SK-N-SH treated with all-trans-retinoic acid at 6 μM for 48 hours (cell line): ENCODE results near the gene TMEM269.

Source experiments
- ATAC-seq: fragments of 200-7000 bp; cut with Tn5 transposase; 3 replicates; pipeline ENCODE4 v1.9.1; 2020; ENCODE audit warnings: mild to moderate bottlenecking, moderate library complexity
- ARNTL ChIP-seq: fragments of 450-650 bp; formaldehyde crosslinking; IDR thresholded peaks from 2 replicates; pipeline ENCODE4 v1.5.0; 2020; ENCODE audit warnings: low read depth, mild to moderate bottlenecking, moderate library complexity, borderline replicate concordance
- BACH2 ChIP-seq: fragments of 250-450 bp; sonication (Bioruptor Pico); IDR thresholded peaks from 2 replicates; pipeline ENCODE4 v1.9.0; 2021; ENCODE audit warnings: mild to moderate bottlenecking, borderline replicate concordance
- CSDC2 ChIP-seq: fragments of 250-450 bp; sonication (Bioruptor Pico); IDR thresholded peaks from 2 replicates; pipeline ENCODE4 v1.5.0; 2020; ENCODE audit warnings: mild to moderate bottlenecking, moderate library complexity
- ESRRG ChIP-seq: fragments of 250-450 bp; sonication (Bioruptor Pico); IDR thresholded peaks from 2 replicates; pipeline ENCODE4 v1.6.1; 2021; ENCODE audit warnings: mild to moderate bottlenecking
- GLIS3 ChIP-seq: fragments of 250-450 bp; sonication (Bioruptor Pico); IDR thresholded peaks from 2 replicates; pipeline ENCODE4 v1.5.0; 2020; ENCODE audit warnings: mild to moderate bottlenecking, moderate library complexity
- ISL1 ChIP-seq: fragments of 250-450 bp; sonication (Bioruptor Pico); IDR thresholded peaks from 2 replicates; pipeline ENCODE4 v2.1.2; 2022; ENCODE audit warnings: mild to moderate bottlenecking, moderate library complexity
- OSR1 ChIP-seq: fragments of 250-450 bp; sonication (Bioruptor Pico); IDR thresholded peaks from 2 replicates; pipeline ENCODE4 v1.8.0; 2022; ENCODE audit warnings: moderate library complexity, mild to moderate bottlenecking, inconsistent platforms
- RARB ChIP-seq: fragments of 250-450 bp; sonication (Bioruptor Pico); IDR thresholded peaks from 2 replicates; pipeline ENCODE4 v1.8.0; 2021; ENCODE audit warnings: mild to moderate bottlenecking, moderate library complexity
- SNAI2 ChIP-seq: fragments of 250-450 bp; sonication (Bioruptor Pico); IDR thresholded peaks from 2 replicates; pipeline ENCODE4 v1.5.0; 2020; ENCODE audit warnings: mild to moderate bottlenecking, moderate library complexity
- TCF4 ChIP-seq: fragments of 250-450 bp; sonication (Bioruptor Pico); IDR thresholded peaks from 2 replicates; pipeline ENCODE4 v1.8.0; 2021; ENCODE audit warnings: mild to moderate bottlenecking, moderate library complexity, borderline replicate concordance
- TOX ChIP-seq: fragments of 250-450 bp; sonication (Bioruptor Pico); IDR thresholded peaks from 2 replicates; pipeline ENCODE4 v1.8.0; 2021; ENCODE audit warnings: mild to moderate bottlenecking, moderate library complexity, borderline replicate concordance
- ZC3H10 ChIP-seq: fragments of 250-450 bp; sonication (Bioruptor Pico); IDR thresholded peaks from 2 replicates; pipeline ENCODE4 v1.5.1; 2021; ENCODE audit warnings: mild to moderate bottlenecking, moderate library complexity
- ZFP30 ChIP-seq: fragments of 450-650 bp; formaldehyde crosslinking; IDR thresholded peaks from 2 replicates; pipeline ENCODE4 v1.5.0; 2022; ENCODE audit warnings: mild to moderate bottlenecking, moderate library complexity
- ZNF565 ChIP-seq: fragments of 450-650 bp; formaldehyde crosslinking; conservative IDR thresholded peaks from 2 replicates; pipeline ENCODE4 v1.5.0; 2020; ENCODE audit warnings: low read depth, mild to moderate bottlenecking, moderate library complexity
- ZNF70 ChIP-seq: fragments of 450-650 bp; formaldehyde crosslinking; IDR thresholded peaks from 2 replicates; pipeline ENCODE4 v1.5.0; 2020; ENCODE audit warnings: mild to moderate bottlenecking, moderate library complexity
- TF ChIP-seq, protein P1 (sequence below): fragments of 250-450 bp; sonication (Bioruptor Pico); IDR thresholded peaks from 2 replicates; pipeline ENCODE4 v1.8.0; 2021; ENCODE audit warnings: low read depth, mild to moderate bottlenecking, moderate library complexity, borderline replicate concordance
- TF ChIP-seq, protein P2 (sequence below): fragments of 250-450 bp; sonication (Bioruptor Pico); IDR thresholded peaks from 2 replicates; pipeline ENCODE4 v1.5.0; 2020; ENCODE audit warnings: mild to moderate bottlenecking, moderate library complexity
- TF ChIP-seq, protein P3 (sequence below): fragments of 250-450 bp; sonication (Bioruptor Pico); IDR thresholded peaks from 2 replicates; pipeline ENCODE4 v1.8.0; 2020; ENCODE audit warnings: mild to moderate bottlenecking, moderate library complexity, borderline replicate concordance
- TF ChIP-seq, protein P4 (sequence below): fragments of 250-450 bp; sonication (Bioruptor Pico); IDR thresholded peaks from 2 replicates; pipeline ENCODE4 v1.5.1; 2021; ENCODE audit warnings: mild to moderate bottlenecking, moderate library complexity
- TF ChIP-seq, protein P5 (sequence below): fragments of 250-450 bp; sonication (Bioruptor Pico); IDR thresholded peaks from 2 replicates; pipeline ENCODE4 v1.5.1; 2020; ENCODE audit warnings: low read depth, mild to moderate bottlenecking, moderate library complexity

The TMEM269 gene

DNA sequence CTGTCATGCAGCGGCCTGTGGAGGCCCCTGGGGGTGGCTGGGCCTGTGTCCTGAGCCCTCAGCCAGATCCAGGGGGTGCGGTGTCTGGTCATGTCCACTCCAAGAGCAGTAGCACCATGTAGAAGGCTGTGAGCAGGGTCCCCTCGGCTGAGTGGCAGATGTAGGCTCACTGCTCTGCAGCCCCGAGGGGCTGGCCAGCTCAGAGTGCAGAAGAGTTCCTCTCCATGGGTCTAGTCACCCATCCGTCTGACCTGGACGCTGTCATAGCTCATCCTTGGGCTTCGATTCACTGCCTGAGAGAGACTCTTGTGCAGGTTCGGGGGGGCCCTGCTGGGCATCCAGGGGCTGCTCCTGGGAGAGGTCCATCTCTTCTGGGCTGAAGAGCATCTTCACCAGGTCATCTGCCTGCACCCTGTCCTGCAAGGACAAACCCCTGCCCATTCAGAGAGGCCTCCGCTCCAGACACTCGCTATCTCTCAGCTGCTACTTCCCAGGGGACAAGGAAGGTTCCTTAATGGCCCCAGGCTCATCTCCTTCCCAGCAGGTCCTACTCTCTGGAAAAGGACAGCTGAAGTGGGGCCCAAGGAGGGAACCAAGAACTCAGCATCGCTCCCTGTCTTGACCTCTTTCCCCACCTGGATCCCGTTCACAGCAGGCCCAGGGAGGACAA is 38.2 kb upstream of the TMEM269 start:
- ATAC-seq: no peak
- TF ChIP-seq, protein P1, sequence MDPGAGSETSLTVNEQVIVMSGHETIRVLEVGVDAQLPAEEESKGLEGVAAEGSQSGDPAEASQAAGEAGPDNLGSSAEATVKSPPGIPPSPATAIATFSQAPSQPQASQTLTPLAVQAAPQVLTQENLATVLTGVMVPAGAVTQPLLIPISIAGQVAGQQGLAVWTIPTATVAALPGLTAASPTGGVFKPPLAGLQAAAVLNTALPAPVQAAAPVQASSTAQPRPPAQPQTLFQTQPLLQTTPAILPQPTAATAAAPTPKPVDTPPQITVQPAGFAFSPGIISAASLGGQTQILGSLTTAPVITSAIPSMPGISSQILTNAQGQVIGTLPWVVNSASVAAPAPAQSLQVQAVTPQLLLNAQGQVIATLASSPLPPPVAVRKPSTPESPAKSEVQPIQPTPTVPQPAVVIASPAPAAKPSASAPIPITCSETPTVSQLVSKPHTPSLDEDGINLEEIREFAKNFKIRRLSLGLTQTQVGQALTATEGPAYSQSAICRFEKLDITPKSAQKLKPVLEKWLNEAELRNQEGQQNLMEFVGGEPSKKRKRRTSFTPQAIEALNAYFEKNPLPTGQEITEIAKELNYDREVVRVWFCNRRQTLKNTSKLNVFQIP (CRISPR knock-in tag): no peak
- TF ChIP-seq ZNF565 (no peak), SNAI2 (CRISPR knock-in tag) (no peak), TCF4 (CRISPR knock-in tag) (no peak), OSR1 (CRISPR knock-in tag) (no peak), BACH2 (CRISPR knock-in tag) (no peak), ZC3H10 (no peak), ZFP30 (no peak), TOX (CRISPR knock-in tag) (no peak), GLIS3 (CRISPR knock-in tag) (no peak), ZNF70 (CRISPR knock-in tag) (no peak), RARB (CRISPR knock-in tag) (no peak), ISL1 (no peak), ESRRG (CRISPR knock-in tag) (no peak)
- TF ChIP-seq, protein P2, sequence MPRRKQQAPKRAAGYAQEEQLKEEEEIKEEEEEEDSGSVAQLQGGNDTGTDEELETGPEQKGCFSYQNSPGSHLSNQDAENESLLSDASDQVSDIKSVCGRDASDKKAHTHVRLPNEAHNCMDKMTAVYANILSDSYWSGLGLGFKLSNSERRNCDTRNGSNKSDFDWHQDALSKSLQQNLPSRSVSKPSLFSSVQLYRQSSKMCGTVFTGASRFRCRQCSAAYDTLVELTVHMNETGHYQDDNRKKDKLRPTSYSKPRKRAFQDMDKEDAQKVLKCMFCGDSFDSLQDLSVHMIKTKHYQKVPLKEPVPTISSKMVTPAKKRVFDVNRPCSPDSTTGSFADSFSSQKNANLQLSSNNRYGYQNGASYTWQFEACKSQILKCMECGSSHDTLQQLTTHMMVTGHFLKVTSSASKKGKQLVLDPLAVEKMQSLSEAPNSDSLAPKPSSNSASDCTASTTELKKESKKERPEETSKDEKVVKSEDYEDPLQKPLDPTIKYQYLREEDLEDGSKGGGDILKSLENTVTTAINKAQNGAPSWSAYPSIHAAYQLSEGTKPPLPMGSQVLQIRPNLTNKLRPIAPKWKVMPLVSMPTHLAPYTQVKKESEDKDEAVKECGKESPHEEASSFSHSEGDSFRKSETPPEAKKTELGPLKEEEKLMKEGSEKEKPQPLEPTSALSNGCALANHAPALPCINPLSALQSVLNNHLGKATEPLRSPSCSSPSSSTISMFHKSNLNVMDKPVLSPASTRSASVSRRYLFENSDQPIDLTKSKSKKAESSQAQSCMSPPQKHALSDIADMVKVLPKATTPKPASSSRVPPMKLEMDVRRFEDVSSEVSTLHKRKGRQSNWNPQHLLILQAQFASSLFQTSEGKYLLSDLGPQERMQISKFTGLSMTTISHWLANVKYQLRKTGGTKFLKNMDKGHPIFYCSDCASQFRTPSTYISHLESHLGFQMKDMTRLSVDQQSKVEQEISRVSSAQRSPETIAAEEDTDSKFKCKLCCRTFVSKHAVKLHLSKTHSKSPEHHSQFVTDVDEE (CRISPR knock-in tag): no peak
- TF ChIP-seq, protein P3, sequence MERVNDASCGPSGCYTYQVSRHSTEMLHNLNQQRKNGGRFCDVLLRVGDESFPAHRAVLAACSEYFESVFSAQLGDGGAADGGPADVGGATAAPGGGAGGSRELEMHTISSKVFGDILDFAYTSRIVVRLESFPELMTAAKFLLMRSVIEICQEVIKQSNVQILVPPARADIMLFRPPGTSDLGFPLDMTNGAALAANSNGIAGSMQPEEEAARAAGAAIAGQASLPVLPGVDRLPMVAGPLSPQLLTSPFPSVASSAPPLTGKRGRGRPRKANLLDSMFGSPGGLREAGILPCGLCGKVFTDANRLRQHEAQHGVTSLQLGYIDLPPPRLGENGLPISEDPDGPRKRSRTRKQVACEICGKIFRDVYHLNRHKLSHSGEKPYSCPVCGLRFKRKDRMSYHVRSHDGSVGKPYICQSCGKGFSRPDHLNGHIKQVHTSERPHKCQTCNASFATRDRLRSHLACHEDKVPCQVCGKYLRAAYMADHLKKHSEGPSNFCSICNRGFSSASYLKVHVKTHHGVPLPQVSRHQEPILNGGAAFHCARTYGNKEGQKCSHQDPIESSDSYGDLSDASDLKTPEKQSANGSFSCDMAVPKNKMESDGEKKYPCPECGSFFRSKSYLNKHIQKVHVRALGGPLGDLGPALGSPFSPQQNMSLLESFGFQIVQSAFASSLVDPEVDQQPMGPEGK (CRISPR knock-in tag): no peak
- TF ChIP-seq, protein P4, sequence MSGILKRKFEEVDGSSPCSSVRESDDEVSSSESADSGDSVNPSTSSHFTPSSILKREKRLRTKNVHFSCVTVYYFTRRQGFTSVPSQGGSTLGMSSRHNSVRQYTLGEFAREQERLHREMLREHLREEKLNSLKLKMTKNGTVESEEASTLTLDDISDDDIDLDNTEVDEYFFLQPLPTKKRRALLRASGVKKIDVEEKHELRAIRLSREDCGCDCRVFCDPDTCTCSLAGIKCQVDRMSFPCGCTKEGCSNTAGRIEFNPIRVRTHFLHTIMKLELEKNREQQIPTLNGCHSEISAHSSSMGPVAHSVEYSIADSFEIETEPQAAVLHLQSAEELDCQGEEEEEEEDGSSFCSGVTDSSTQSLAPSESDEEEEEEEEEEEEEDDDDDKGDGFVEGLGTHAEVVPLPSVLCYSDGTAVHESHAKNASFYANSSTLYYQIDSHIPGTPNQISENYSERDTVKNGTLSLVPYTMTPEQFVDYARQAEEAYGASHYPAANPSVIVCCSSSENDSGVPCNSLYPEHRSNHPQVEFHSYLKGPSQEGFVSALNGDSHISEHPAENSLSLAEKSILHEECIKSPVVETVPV (CRISPR knock-in tag): no peak
- TF ChIP-seq, protein P5, sequence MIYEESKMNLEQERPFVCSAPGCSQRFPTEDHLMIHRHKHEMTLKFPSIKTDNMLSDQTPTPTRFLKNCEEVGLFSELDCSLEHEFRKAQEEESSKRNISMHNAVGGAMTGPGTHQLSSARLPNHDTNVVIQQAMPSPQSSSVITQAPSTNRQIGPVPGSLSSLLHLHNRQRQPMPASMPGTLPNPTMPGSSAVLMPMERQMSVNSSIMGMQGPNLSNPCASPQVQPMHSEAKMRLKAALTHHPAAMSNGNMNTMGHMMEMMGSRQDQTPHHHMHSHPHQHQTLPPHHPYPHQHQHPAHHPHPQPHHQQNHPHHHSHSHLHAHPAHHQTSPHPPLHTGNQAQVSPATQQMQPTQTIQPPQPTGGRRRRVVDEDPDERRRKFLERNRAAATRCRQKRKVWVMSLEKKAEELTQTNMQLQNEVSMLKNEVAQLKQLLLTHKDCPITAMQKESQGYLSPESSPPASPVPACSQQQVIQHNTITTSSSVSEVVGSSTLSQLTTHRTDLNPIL (CRISPR knock-in tag): no peak

DNA sequence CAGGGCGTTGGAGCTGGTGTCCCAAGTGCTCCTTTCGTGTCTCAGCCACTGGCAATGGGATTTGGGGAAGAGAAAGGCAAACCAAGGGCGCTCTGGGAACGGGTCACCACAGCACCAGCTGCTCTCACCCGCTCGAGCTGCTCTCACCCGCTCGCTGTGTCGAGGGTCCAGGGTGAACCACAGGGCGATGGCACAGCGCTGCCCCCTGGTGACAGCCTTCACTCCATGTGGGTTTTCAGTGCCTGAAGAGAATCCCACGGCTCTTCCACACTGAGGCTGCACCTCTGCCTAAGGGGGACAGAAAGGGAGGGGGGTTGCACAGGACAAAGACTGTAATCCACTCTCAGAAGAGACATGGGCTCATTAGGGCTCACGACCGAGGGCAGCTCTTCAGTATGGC is 37.7 kb upstream of the TMEM269 start:
- peak; percentile 73 for ATAC-seq
- TF ChIP-seq, protein P5 (CRISPR knock-in tag): no peak
- TF ChIP-seq, protein P4 (CRISPR knock-in tag): no peak
- TF ChIP-seq CSDC2 (CRISPR knock-in tag) (no peak), BACH2 (CRISPR knock-in tag) (no peak), SNAI2 (CRISPR knock-in tag) (no peak), ZNF70 (CRISPR knock-in tag) (no peak), TCF4 (CRISPR knock-in tag) (no peak), GLIS3 (CRISPR knock-in tag) (no peak), ARNTL (CRISPR knock-in tag) (no peak), TOX (CRISPR knock-in tag) (no peak), OSR1 (CRISPR knock-in tag) (no peak), ZNF565 (no peak)
- TF ChIP-seq, protein P3 (CRISPR knock-in tag): no peak
- TF ChIP-seq, all 23 proteins: peak for 0
